Smooth muscle cell (in vitro differentiated cells): ENCODE data around the gene YLPM1. TPM values are rescaled to one million over a fixed set of nuclear protein-coding genes. Genes with fewer than 3 reads are reported as not detected.

Source experiments
- DNase-seq: peaks from one replicate; lab custom pipeline; 2025; ENCODE audit not compliant: unreplicated experiment; lab: John Stamatoyannopoulos, UW
- H2AFZ ChIP-seq: fragments of 200-600 bp; sonication (generic); 2 replicates; pipeline ENCODE4 v1.6.0; 2016; ENCODE audit warnings: antibody characterized with exemption, low read depth, mild to moderate bottlenecking
- H3F3A ChIP-seq: fragments of 200-600 bp; sonication (generic); 2 replicates; pipeline ENCODE4 v1.6.0; 2017; ENCODE audit warnings: antibody characterized with exemption, low read depth
- H3K27ac ChIP-seq: fragments of 200-600 bp; sonication (generic); 2 replicates; pipeline ENCODE4 v1.5.1; 2016; ENCODE audit warnings: low read depth, mild to moderate bottlenecking
- H3K27me3 ChIP-seq: fragments of 200-600 bp; sonication (generic); 2 replicates; pipeline ENCODE4 v1.6.1; 2016; ENCODE audit warnings: low read depth, mild to moderate bottlenecking
- H3K36me3 ChIP-seq: fragments of 200-600 bp; sonication (generic); 2 replicates; pipeline ENCODE4 v1.5.1; 2016; ENCODE audit warnings: low read depth
- H3K4me1 ChIP-seq: fragments of 200-600 bp; sonication (generic); 2 replicates; pipeline ENCODE4 v1.5.1; 2016; ENCODE audit warnings: low read depth
- H3K4me2 ChIP-seq: fragments of 200-600 bp; sonication (generic); 2 replicates; pipeline ENCODE4 v1.6.0; 2016; ENCODE audit warnings: mild to moderate bottlenecking
- H3K4me3 ChIP-seq: fragments of 200-600 bp; sonication (generic); 2 replicates; pipeline ENCODE4 v1.5.1; 2016; ENCODE audit warnings: mild to moderate bottlenecking
- H3K79me2 ChIP-seq: fragments of 200-600 bp; sonication (generic); 2 replicates; pipeline ENCODE4 v1.6.0; 2016; ENCODE audit warnings: low read depth, mild to moderate bottlenecking
- H3K9ac ChIP-seq: fragments of 200-600 bp; sonication (generic); 2 replicates; pipeline ENCODE4 v1.6.0; 2016; ENCODE audit warnings: low read depth
- H3K9me3 ChIP-seq: fragments of 200-600 bp; sonication (generic); replicated peaks from 2 replicates; pipeline ENCODE4 v1.5.1; 2016; ENCODE audit warnings: low read depth
- H4K20me1 ChIP-seq: fragments of 200-600 bp; sonication (generic); 2 replicates; pipeline ENCODE4 v1.6.0; 2016; ENCODE audit warnings: low read depth
- CTCF ChIP-seq: fragments of 200-600 bp; sonication (generic); IDR thresholded peaks from 2 replicates; pipeline ENCODE4 v1.5.1; 2017; ENCODE audit warnings: borderline replicate concordance, mild to moderate bottlenecking, antibody characterized with exemption; ENCODE audit not compliant: insufficient read depth, poor library complexity, severe bottlenecking
- WGBS: methylation state at CpG from one replicate; pipeline ENCODE4 v1.1.7; 2016; ENCODE audit warnings: low lambda C conversion rate; 5-methylcytosine and 5-hydroxymethylcytosine counted together
- polyA plus RNA-seq: library from polyadenylated mRNA; unstranded; fragments of >200 nt; fragmentation: Nextera tagmentation; extraction: Ambion mirVana; gene quantifications from 2 replicates; pipeline ENCODE4 v1.2.1, GENCODE V29; 2016
- total RNA-seq: library from RNA; depleted of rRNA; stranded (reverse); fragments of >200 nt; gene quantifications from 2 replicates; pipeline ENCODE4 v1.2.3, GENCODE V29; 2014

The YLPM1 gene
- total and polyA plus RNA-seq, 2 experiments from 2014 or later: 15.5 to 29.7 TPM

- WGBS: 95% methylated on average over 4 of the region's 4 CpGs
- DNase-seq: no peak
Measured at GRCh38 chr14:74737753-74738325, 25.3 kb upstream of the YLPM1 start.

GRCh38 chr14:74739293-74740030, 23.7 kb upstream of the YLPM1 start:
- Histone ChIP-seq H3K79me2 (no peaks in the 10 kb centered on the region), H3K4me2 (no peak overlapping the region), H3K4me1 (no peaks in the 10 kb centered on the region), H3K9ac (no peak overlapping the region), H3K27ac (no peak overlapping the region), H3K9me3 (no peaks in the 10 kb centered on the region), H3K27me3 (no peaks in the 10 kb centered on the region), H2AFZ (no peak overlapping the region), H3K4me3 (no peak overlapping the region), H3F3A (no peaks in the 10 kb centered on the region), H3K36me3 (peaks cover 14% of the 10 kb centered on the region), H4K20me1 (no peaks in the 10 kb centered on the region)
- no peak for TF ChIP-seq CTCF
- no peak for DNase-seq
- 95% methylated on average over 8 of the region's 8 CpGs for WGBS

More at GRCh38 chr14:74737753-74738325, 25.3 kb upstream of the YLPM1 start:
- no peak overlapping the region for H3K4me3 ChIP-seq
- no peaks in the 10 kb centered on the region for H3K27me3 ChIP-seq
- no peaks in the 10 kb centered on the region for H3K9me3 ChIP-seq
- no peak overlapping the region for H2AFZ ChIP-seq
- H4K20me1 ChIP-seq: no peaks in the 10 kb centered on the region
- no peaks in the 10 kb centered on the region for H3K4me1 ChIP-seq
- H3K9ac ChIP-seq: no peak overlapping the region
- H3K79me2 ChIP-seq: no peaks in the 10 kb centered on the region
- no peak overlapping the region for H3K27ac ChIP-seq
- H3F3A ChIP-seq: no peaks in the 10 kb centered on the region
- H3K36me3 ChIP-seq: peaks cover 15% of the 10 kb centered on the region
- TF ChIP-seq CTCF: no peak
- no peak overlapping the region for H3K4me2 ChIP-seq

GRCh38 chr14:74747237-74747636, 15.9 kb upstream of the YLPM1 start:
- DNase-seq: no peak
- Histone ChIP-seq H3K4me3 (no peak overlapping the region), H3K27me3 (no peaks in the 10 kb centered on the region), H3K27ac (no peak overlapping the region), H3K79me2 (no peaks in the 10 kb centered on the region), H3K9ac (no peak overlapping the region), H2AFZ (no peak overlapping the region), H3K4me1 (no peaks in the 10 kb centered on the region), H3K36me3 (no peaks in the 10 kb centered on the region), H3K4me2 (no peak overlapping the region), H4K20me1 (no peaks in the 10 kb centered on the region), H3K9me3 (no peaks in the 10 kb centered on the region), H3F3A (no peaks in the 10 kb centered on the region)
- 97% methylated on average over 2 of the region's 2 CpGs for WGBS
- no peak for TF ChIP-seq CTCF

GRCh38 chr14:74754157-74754556, 9.0 kb upstream of the YLPM1 start:
- no peak for DNase-seq
- no peaks in the 10 kb centered on the region for H3K9me3 ChIP-seq
- H3K4me1 ChIP-seq: no peaks in the 10 kb centered on the region
- no peaks in the 10 kb centered on the region for H4K20me1 ChIP-seq
- WGBS: 70% methylated on average over 2 of the region's 2 CpGs
- H3K36me3 ChIP-seq: no peaks in the 10 kb centered on the region
- no peak for TF ChIP-seq CTCF
- H3K9ac ChIP-seq: no peak overlapping the region
- H3K27me3 ChIP-seq: no peaks in the 10 kb centered on the region
- no peaks in the 10 kb centered on the region for H3K79me2 ChIP-seq
- no peak overlapping the region for H2AFZ ChIP-seq
- no peaks in the 10 kb centered on the region for H3F3A ChIP-seq
- no peak overlapping the region for H3K27ac ChIP-seq
- no peak overlapping the region for H3K4me2 ChIP-seq
- H3K4me3 ChIP-seq: no peak overlapping the region
